GM12801 (cell line): ENCODE results near the gene NT5C1A.

Source experiments
- TF ChIP-seq, protein P1 (sequence below): IDR thresholded peaks from one replicate; pipeline ENCODE4 v1.5.1; 2011; ENCODE audit warnings: control low read depth; ENCODE audit not compliant: insufficient read length; ENCODE audit errors: extremely low read depth

The NT5C1A gene

DNA sequence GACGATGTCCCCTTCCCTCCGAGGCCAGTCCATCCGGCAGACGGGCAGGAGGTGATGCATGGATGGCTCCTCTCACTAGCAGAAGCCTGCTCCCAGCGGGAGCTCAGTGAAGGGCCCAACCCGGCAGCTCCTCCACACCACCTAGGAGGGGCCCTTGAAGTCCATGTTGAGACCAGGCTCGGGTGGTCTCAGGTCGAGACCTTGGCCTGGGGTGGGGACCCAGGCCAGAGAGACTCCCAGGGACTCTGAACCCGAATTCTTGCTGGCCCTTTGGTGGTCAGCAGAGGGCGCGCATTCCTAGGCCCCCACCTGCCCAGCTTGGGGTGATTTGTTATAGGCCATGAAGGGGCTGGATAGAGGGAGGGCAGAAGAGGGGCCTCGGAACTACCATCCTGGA is 642 bp upstream of the NT5C1A start:
- TF ChIP-seq, protein P1, sequence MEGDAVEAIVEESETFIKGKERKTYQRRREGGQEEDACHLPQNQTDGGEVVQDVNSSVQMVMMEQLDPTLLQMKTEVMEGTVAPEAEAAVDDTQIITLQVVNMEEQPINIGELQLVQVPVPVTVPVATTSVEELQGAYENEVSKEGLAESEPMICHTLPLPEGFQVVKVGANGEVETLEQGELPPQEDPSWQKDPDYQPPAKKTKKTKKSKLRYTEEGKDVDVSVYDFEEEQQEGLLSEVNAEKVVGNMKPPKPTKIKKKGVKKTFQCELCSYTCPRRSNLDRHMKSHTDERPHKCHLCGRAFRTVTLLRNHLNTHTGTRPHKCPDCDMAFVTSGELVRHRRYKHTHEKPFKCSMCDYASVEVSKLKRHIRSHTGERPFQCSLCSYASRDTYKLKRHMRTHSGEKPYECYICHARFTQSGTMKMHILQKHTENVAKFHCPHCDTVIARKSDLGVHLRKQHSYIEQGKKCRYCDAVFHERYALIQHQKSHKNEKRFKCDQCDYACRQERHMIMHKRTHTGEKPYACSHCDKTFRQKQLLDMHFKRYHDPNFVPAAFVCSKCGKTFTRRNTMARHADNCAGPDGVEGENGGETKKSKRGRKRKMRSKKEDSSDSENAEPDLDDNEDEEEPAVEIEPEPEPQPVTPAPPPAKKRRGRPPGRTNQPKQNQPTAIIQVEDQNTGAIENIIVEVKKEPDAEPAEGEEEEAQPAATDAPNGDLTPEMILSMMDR = no peak

DNA sequence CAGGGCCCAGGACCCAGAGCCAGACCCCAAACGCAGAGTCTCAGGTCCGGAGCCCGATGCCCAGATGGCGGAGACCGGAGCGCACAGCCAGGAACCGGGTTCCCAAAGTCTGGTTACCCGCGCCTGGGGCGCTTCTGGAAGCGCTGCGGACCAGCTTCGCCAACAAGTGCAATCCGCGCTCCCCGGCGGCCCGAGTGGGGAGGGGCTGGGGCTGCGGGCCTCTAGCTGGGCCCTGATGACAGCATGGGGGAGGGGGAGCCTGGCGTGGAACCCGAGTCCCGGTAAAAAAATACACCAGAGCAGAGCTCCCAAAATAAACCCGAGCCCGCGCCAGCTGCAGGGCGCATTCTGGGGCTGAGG is 494 bp downstream of the NT5C1A start:
- TF ChIP-seq, protein P1 = no peak

DNA sequence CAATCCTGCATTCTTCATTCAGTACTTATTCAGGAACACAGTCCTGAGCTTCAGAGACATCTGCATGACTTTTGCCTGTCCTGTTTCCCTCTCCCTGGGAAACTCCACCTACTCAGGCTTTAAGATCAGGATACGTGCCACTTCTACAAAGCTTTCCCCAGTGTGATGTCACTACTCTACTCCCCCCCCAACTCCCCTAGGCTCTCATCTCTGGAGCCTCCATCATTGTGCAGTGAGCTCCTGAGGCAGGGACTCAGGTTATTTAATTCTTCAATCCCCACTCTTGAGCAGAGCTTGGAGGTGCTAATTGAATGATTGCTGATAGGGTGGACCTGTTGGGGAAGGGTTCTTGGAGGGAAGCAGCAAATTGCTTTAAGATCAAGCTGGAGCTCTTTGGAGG is 1.2 kb downstream of the NT5C1A start:
- TF ChIP-seq, protein P1 = no peak

DNA sequence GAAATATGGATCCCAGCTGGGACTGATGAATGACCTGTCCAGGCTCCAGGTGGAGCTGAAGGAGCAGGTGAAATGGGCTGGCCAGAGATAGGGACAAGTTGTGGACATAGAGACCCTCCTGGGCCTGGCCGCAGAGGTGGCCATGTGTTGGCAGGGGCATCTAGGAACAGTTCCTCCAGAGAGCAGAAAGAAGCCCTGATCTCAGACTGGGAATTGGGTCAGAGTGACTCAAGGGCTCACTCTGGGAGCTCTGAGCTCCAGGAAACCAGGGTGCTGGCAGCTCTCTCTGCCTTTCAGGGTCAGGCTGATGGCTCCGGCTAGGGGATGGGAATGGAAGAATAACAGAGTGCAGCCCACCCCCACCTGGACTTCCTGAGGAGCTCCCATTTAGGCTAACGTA is 3.0 kb downstream of the NT5C1A start:
- TF ChIP-seq, protein P1 = no peak

DNA sequence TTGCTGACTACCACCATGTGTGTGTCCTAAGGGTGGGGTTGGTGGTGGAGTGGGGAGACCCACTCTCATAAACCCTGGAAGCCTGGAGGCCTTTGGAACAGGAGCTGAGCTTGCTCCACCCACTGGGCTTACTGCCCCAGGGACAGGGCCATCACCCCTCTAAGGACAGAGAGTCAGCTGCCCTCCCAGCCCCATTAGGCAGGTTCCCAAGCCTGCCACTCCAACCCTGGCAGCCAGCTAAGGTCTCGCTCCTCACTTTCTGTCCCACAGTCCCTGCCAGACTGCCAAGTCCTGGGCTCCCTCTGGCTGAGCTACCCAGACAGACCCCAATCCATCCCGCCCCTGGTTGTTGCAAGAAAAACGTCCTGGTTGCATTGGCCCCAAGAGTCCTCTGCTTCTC is 3.8 kb downstream of the NT5C1A start:
- TF ChIP-seq, protein P1 = no peak

DNA sequence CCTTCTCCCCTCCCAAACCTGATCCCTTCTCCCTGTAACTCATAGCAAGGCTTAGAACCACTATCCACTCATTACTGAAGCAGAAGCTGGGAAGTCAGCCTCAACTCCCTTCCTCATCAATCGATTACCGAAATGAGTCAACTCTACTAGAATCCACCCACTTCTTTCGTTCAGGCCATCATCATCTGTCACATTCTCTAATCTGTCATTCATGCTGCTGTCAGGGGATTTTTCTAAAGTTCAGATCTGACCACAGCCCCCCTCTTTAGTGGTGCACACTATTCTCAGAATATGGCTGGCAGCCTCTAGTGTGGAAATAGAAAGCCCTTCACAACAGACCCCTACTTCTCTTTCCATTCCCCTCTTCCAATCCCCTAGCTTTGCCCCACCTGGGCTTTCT is 5.1 kb downstream of the NT5C1A start:
- TF ChIP-seq, protein P1 = no peak

DNA sequence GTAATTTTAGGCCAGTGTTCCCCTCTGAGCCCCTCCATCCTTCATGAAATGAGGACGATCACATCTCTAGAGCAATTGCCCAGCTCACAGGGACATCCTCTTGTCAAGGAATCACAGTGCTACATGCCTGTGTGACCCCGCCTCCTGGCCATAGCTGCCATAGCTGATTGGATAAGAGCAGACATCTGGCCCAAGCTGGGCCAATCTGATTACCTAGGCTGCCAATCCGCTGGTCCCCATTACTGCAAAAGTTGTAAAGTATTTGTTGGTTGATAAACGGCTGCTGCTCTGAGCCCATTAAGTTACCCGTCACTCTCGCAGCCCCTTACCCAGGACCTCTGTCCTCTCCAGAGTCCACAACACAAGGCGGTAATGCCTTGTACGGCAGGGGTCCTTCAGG is 8.3 kb downstream of the NT5C1A start:
- TF ChIP-seq, protein P1 = no peak

DNA sequence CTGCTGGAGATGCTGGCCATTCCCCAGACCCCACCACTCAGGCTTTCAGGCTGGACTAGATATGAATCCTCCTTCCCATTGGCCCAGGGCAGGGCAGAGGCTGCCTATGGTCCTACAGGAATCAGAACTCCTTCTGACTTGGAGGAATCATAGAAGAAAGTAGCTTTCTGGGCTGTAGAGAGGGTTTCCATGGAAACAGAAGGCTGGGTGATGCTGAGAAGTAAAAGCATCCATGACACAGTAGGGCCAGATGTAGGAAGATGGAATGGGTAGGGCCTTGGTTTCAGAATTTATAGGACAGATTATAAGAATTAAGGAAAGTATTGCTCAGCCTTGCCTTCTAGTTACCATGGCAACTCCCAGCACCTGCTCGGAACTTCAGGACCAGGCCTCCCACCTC is 9.0 kb downstream of the NT5C1A start:
- TF ChIP-seq, protein P1 = no peak
